ENCODE results near the gene RTL10.

The RTL10 gene

GRCh38 chr22:19875531-19876313, 21.0 kb upstream of the RTL10 start:
- DNase-seq, result no peak

GRCh38 chr22:19875061-19875530, 20.4 kb upstream of the RTL10 start:
- DNase-seq, result no peak

- DNase-seq, result peak; percentile 28
Observed at GRCh38 chr22:19874307-19875060, 19.8 kb upstream of the RTL10 start.

GRCh38 chr22:19873960-19874306, 19.3 kb upstream of the RTL10 start:
- no peak for DNase-seq

GRCh38 chr22:19873138-19873959, 18.7 kb upstream of the RTL10 start:
- no peak for DNase-seq

- DNase-seq, result no peak
Observed at GRCh38 chr22:19872779-19873137, 18.1 kb upstream of the RTL10 start.

GRCh38 chr22:19871845-19872778, 17.4 kb upstream of the RTL10 start:
- DNase-seq, result no peak

- DNase-seq, result no peak
Observed at GRCh38 chr22:19871023-19871844, 16.6 kb upstream of the RTL10 start.

- no peak for DNase-seq
Observed at GRCh38 chr22:19870153-19871022, 15.7 kb upstream of the RTL10 start.

- no peak for DNase-seq
Observed at GRCh38 chr22:19869497-19870152, 15.0 kb upstream of the RTL10 start.

- DNase-seq, result no peak
Observed at GRCh38 chr22:19868773-19869471, 14.2 kb upstream of the RTL10 start.

GRCh38 chr22:19868333-19868732, 13.7 kb upstream of the RTL10 start:
- DNase-seq, result no peak

GRCh38 chr22:19867617-19868016, 12.9 kb upstream of the RTL10 start:
- no peak for DNase-seq

- no peak for DNase-seq
Observed at GRCh38 chr22:19866665-19867009, 12.0 kb upstream of the RTL10 start.

GRCh38 chr22:19865141-19865829, 10.6 kb upstream of the RTL10 start:
- DNase-seq, result no peak

GRCh38 chr22:19864538-19865106, 9.9 kb upstream of the RTL10 start:
- DNase-seq, result no peak

- no peak for DNase-seq
Observed at GRCh38 chr22:19863571-19863970, 8.9 kb upstream of the RTL10 start.

GRCh38 chr22:19862619-19863246, 8.1 kb upstream of the RTL10 start:
- no peak for DNase-seq

All from CD4-positive, alpha-beta T cell treated with Interleukin-10 for 1 hour (primary cell).